HG03196 (cell line): ENCODE measurements around the gene SYT15.
"Not testable (repeated sequence)": the region's sequence is repeated elsewhere in the genome, so short reads cannot be mapped to it uniquely, and the experiment has no call there.

ENCODE experiments used
- ATAC-seq: cut with Tn5 transposase; IDR thresholded peaks from one replicate; pipeline ENCODE4 v1.9.1; 2021; ENCODE audit not compliant: unreplicated experiment

The SYT15 gene

GRCh38 chr10:46578474-46579178 lies at the start of gene SYT15:
SYT15 (plus strand) TSS chr10:46579128; CDS start chr10:46579169, 41 bp downstream.
- not testable (repeated sequence) for ATAC-seq

GRCh38 chr10:46529742-46530141 lies 49.2 kb upstream of the SYT15 start:
- ATAC-seq = not testable (repeated sequence)

- no peak for ATAC-seq
Measured at GRCh38 chr10:46530249-46531186, 48.4 kb upstream of the SYT15 start.

- ATAC-seq = not testable (repeated sequence)
Measured at GRCh38 chr10:46532256-46532655, 46.7 kb upstream of the SYT15 start.

- ATAC-seq = no peak
Measured at GRCh38 chr10:46534828-46535524, 44.0 kb upstream of the SYT15 start.

DNA sequence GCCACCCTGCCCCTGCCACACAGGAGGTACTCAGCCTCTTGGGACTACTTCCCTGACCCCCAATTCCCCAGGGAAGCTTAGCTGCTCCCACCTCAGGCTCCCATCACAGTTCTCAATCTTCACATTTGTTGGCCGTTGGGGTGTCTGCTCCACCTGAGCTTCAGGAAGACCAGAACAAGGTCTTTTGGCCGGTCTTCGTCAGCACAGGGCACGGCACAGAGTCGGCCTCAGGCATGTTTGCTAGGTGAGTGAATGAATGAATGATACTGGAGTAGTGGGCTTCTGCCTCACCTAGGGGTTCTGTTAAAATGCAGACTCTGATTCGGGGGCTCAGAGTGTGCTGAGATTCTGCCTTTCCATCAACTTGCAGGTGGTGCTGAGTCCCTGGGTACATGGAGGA lies 42.8 kb upstream of the SYT15 start:
- no peak for ATAC-seq

DNA sequence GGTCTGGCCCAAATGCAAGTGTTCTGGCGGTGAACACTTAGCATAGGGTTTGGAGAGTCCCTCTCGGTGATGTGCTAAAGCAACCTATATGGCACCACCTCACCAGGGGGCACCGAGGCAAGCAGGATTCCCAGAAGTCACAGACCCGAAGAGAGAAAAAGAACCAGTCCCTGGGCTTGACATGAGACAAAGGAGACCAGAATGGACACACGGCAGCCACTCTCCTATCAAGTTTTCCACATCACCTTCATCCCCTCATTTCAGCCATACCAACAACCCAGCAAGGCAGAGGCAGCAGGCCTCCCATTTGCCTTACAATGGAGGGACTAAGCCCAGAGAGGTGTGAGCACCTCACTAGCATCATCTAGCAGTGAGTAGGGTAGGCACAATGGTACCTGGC lies 42.1 kb upstream of the SYT15 start:
- ATAC-seq = no peak

DNA sequence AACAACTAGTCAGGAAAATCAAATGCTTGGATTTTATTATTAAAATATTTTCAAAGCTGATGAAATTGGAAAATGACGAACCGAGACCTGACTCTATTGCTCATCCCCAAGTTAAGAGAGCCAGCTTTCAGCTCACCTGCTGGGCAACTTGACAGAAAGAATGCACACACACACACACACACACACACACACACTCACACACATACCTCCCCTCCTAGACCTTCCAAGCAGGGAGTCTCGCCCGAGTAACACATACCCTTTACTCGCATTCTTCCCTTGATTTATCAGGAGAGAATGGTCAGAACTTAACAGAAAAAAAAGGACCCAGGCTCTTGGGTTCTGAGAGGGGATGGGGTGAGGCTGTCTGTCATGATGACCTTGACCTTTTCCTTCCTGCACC lies 41.6 kb upstream of the SYT15 start:
- ATAC-seq = no peak

- ATAC-seq = no peak
Measured at GRCh38 chr10:46538155-46538554, 40.8 kb upstream of the SYT15 start.

DNA sequence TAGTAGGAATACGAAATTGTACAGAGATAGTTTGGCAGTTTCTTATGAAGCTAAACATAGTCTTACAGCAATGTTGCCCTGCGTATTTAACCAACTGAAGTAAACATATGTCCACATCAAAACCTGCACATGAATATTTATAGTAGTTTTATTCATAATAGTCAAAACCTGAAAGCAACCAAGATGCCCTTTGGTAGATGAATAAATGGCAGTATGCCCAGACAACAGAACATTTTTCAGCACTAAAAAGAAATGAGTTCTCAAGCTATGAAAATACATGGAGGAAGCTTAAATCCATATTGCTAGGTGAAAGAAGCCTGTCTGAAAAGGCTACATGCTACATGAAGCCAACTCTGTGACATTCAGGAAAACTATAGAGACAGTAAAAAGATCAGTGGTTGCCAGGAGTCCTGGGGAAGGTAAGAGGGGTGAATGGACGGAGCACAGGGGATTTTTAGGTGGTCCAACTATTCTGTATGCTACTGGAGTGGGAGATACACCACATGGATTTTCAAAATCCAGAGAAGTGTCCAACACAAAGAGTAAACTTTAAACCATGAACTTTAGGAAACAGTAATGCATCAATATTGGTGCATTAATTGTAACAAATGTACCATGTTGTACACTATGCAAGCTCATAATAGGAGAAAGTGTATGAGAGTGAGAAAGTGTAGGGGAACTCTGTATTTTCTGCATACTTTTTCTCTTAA lies 40.1 kb upstream of the SYT15 start:
- no peak for ATAC-seq

DNA sequence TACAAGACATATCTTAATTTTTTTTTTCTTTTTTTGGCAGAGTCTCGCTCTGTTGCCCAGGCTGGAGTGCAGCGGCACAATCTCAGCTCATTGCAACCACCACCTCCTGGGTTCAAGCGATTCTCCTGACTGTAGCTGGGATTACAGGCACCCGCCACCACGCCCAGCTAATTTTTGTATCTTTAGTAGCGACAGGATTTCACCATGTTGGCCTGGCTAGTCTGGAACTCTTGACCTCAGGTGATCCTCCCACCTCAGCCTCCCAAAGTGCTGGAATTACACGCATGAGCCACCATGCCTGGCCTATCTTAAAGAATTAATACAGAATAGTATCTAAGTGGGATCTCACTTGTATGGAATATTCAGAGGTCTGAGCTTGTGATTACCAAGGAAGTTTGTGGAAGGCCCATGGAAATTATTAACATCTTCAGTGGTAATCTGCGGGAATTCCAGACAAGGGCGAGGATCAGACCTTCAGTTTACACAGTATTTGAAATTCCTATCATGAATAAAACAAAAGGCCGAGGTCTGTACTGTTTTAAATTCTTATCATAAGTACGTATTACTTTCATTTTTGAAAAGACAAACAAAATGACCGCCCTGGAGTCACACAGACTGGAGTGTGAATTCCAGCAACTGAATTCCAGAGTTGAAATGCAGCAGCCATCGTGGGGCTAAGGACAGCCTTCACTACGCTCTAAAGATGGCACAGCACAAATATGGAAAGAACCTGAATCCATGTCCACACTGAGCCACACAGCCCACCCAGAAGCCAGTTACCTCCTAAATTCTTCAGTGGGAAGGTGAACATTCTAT lies 39.1 kb upstream of the SYT15 start:
- ATAC-seq = no peak

GRCh38 chr10:46540412-46541016 lies 38.4 kb upstream of the SYT15 start:
- ATAC-seq = no peak

DNA sequence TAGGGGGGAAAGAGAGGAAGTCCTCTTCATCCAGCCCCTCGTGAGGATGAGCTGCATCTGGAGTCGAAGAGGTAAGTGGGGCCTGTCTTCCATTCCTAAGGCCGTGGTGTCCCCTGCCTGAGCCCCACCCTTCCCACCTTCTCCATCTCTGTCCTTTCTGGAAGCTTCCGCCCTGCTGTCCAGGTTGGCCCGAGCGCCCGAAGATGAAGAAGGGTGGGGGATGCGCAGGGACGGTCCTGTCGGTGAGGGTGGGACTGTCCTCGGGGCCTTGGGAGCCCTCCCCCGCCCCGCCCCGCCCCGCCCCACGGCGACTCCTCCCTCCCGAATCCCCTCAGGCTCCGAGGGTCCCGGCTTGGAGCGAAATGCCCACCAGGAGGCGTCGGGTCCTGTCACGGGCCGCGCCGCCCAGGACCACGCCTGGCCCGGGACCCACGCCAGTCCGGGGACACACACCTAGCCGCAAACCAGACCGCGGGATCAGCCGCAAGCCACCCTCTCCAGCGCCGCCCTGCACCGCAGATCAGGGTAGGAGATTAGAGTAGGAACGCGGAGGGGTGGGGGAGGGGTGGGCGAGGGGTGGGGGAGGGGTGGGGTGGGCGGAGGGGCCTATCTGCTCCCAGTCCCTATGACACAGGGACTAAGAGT lies 37.8 kb upstream of the SYT15 start:
- ATAC-seq = no peak

GRCh38 chr10:46541735-46542566 lies 37.0 kb upstream of the SYT15 start:
- ATAC-seq = no peak

DNA sequence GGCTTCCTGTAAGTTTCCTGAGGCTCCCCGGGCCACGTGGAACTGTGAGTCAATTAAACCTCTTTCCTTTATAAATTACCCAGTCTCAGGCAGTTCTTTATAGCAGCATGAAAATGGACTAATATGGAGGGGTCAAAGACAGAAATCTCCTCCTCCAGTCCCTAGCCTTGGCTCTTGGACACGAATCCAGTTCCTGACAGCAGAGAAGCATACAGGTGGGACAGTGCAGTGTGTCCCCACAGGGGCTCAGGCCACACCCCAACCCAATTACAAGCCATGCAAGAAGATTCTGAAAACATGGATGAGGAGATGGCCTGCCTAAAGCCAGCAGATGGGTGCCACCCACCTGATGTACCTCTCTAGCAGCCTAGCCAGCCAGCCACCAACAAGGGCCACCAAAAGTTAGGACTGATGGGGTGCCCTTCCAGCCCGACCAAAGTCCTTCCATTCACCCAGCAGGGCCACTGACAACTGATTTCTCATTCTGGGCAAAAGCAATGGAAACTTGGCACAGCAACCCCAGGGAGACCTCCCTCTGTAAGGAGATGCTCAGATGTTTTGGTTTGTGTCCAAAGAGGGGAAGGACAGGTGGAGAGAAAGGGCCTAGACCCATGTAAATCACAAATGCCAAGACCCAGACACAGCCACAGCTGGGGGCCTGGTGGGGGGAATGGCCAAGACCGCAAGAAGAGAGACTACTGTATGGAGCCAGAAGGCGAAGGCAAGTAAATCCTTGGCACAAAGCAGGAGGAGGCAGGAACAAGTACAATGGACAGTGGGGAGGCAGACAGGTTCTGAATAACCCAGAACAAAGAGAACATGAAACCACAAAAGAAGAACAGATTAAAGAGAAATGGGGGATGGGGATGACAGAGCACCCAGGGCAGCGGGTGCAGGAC lies 36.1 kb upstream of the SYT15 start:
- no peak for ATAC-seq

GRCh38 chr10:46543466-46544377 lies 35.2 kb upstream of the SYT15 start:
- no peak for ATAC-seq
